Mesenchymal stem cell (in vitro differentiated cells and primary cell): ENCODE data around the gene RPS6KA1.

Experiments used
- DNase-seq: peaks from one replicate; pipeline ENCODE4 v3.0.0-alpha.2; 2013
- H2AFZ ChIP-seq: one replicate; pipeline ENCODE4 v1.6.1; 2013; ENCODE audit warnings: low read depth, mild to moderate bottlenecking, control low read depth, inconsistent platforms, low read length, moderate library complexity
- H2AK5ac ChIP-seq: 2 replicates; pipeline ENCODE4 v1.6.1; 2013; ENCODE audit warnings: low read length, moderate library complexity, mild to moderate bottlenecking, inconsistent platforms; ENCODE audit not compliant: severe bottlenecking
- H2BK120ac ChIP-seq: one replicate; pipeline ENCODE4 v1.6.1; 2013; ENCODE audit warnings: low read depth, mild to moderate bottlenecking, inconsistent platforms, low read length, moderate library complexity
- H2BK12ac ChIP-seq, 2 experiments: one replicate each; pipeline ENCODE4 v1.6.1; 2013; ENCODE audit warnings: inconsistent platforms in 2 of 2, low read length in 2 of 2, mild to moderate bottlenecking in 2 of 2, moderate library complexity in 2 of 2, control low read depth in 1 of 2
- H2BK15ac ChIP-seq: one replicate; pipeline ENCODE4 v1.6.1; 2013; ENCODE audit warnings: mild to moderate bottlenecking, low read depth, inconsistent platforms; ENCODE audit not compliant: poor library complexity, severe bottlenecking
- H2BK5ac ChIP-seq: 2 replicates; pipeline ENCODE4 v1.6.1; 2013; ENCODE audit warnings: low read depth, mild to moderate bottlenecking, low read length, control low read depth, inconsistent platforms; ENCODE audit not compliant: poor library complexity, severe bottlenecking
- H3K14ac ChIP-seq, 2 experiments: one replicate each; pipeline ENCODE4 v1.6.1; 2013; ENCODE audit warnings: inconsistent platforms in 2 of 2, low read length in 2 of 2, control low read depth in 1 of 2, mild to moderate bottlenecking in 1 of 2, moderate library complexity in 1 of 2
- H3K18ac ChIP-seq, 2 experiments: one replicate each; pipeline ENCODE4 v1.6.1; 2013; ENCODE audit warnings: inconsistent platforms in 2 of 2, low read length in 2 of 2, control low read depth in 1 of 2, low read depth in 1 of 2, mild to moderate bottlenecking in 1 of 2
- H3K23ac ChIP-seq, 2 experiments: one replicate each; pipeline ENCODE4 v1.6.1; 2013; ENCODE audit warnings: inconsistent platforms in 2 of 2, low read length in 2 of 2, mild to moderate bottlenecking in 2 of 2, moderate library complexity in 2 of 2, control low read depth in 1 of 2
- H3K27ac ChIP-seq: 2 replicates; pipeline ENCODE4 v1.5.1; 2013; ENCODE audit warnings: mild to moderate bottlenecking, moderate library complexity, low read length, control low read depth, inconsistent platforms; ENCODE audit not compliant: poor library complexity, severe bottlenecking
- H3K27me3 ChIP-seq, 2 experiments: 2 replicates each; pipeline versions ENCODE4 v1.6.1 to v1.7.0; 2013; ENCODE audit warnings: low read length in 2 of 2, mild to moderate bottlenecking in 2 of 2, moderate library complexity in 2 of 2, control low read depth in 1 of 2, inconsistent platforms in 1 of 2; ENCODE audit not compliant: control insufficient read depth in 1 of 2, insufficient read depth in 1 of 2
- H3K36me3 ChIP-seq, 2 experiments: 2 replicates each; pipeline versions ENCODE4 v1.6.1 to v1.7.0; 2013; ENCODE audit warnings: low read length in 2 of 2, control low read depth in 1 of 2, inconsistent platforms in 1 of 2, low read depth in 1 of 2, mild to moderate bottlenecking in 1 of 2; ENCODE audit not compliant: insufficient read depth in 2 of 2, control insufficient read depth in 1 of 2
- H3K4ac ChIP-seq, 2 experiments: one replicate each; pipeline ENCODE4 v1.6.1; 2013; ENCODE audit warnings: inconsistent platforms in 2 of 2, low read length in 2 of 2, mild to moderate bottlenecking in 2 of 2, moderate library complexity in 2 of 2, control low read depth in 1 of 2, low read depth in 1 of 2
- H3K4me1 ChIP-seq: 2 replicates; pipeline ENCODE4 v1.6.1; 2013; ENCODE audit warnings: low read depth, low read length, control low read depth; ENCODE audit not compliant: control insufficient read depth, insufficient read depth
- H3K4me2 ChIP-seq: 2 replicates; pipeline ENCODE4 v1.6.1; 2013; ENCODE audit warnings: low read length, mild to moderate bottlenecking, inconsistent platforms; ENCODE audit not compliant: poor library complexity, severe bottlenecking
- H3K4me3 ChIP-seq, 2 experiments: 2 replicates each; pipeline versions ENCODE4 v1.5.1 to v1.7.0; 2013; ENCODE audit warnings: low read length in 2 of 2, mild to moderate bottlenecking in 2 of 2, control low read depth in 1 of 2, low read depth in 1 of 2; ENCODE audit not compliant: insufficient read depth in 1 of 2
- H3K79me1 ChIP-seq: replicated peaks from 2 replicates; pipeline ENCODE4 v1.6.1; 2013; ENCODE audit warnings: mild to moderate bottlenecking, control low read depth, low read length, inconsistent platforms; ENCODE audit not compliant: poor library complexity, severe bottlenecking
- H3K9ac ChIP-seq: 2 replicates; pipeline ENCODE4 v1.7.0; 2013; ENCODE audit warnings: mild to moderate bottlenecking, low read length, moderate library complexity
- H3K9me3 ChIP-seq: 2 replicates; pipeline ENCODE4 v1.7.0; 2013; ENCODE audit warnings: mild to moderate bottlenecking, low read length; ENCODE audit not compliant: control insufficient read depth
- H4K8ac ChIP-seq: one replicate; pipeline ENCODE4 v1.6.1; 2013; ENCODE audit warnings: inconsistent platforms, mild to moderate bottlenecking, low read length, moderate library complexity
- H4K91ac ChIP-seq: one replicate; pipeline ENCODE4 v1.6.1; 2013; ENCODE audit warnings: mild to moderate bottlenecking, low read length, inconsistent platforms
- WGBS: methylation state at CpG from one replicate; pipeline ENCODE4 v1.1.7; 2013; ENCODE audit warnings: mixed read lengths; 5-methylcytosine and 5-hydroxymethylcytosine counted together

The RPS6KA1 gene

GRCh38 chr1:26603856-26604255, 74.3 kb downstream of the RPS6KA1 start:
- Histone ChIP-seq H2BK12ac (no peak overlapping the region), H2AFZ (no peak overlapping the region)
- 67% methylated on average over 2 of the region's 4 CpGs for WGBS

GRCh38 chr1:26607186-26607585, 77.6 kb downstream of the RPS6KA1 start:
- Histone ChIP-seq H2AFZ (no peak overlapping the region), H3K9ac (no peak overlapping the region), H2BK12ac (no peak overlapping the region), H3K14ac (no peak overlapping the region), H2BK15ac (no peak overlapping the region), H4K8ac (no peak overlapping the region), H3K4me2 (no peak overlapping the region), H3K27me3 (peaks cover 7 to 32% of the 10 kb centered on the region in 2 experiments), H3K36me3 (no peaks in the 10 kb centered on the region), H3K4me1 (no peaks in the 10 kb centered on the region), H2AK5ac (no peak overlapping the region), H2BK5ac (no peak overlapping the region), H3K4ac (no peak overlapping the region), H4K91ac (no peak overlapping the region), H3K23ac (no peak overlapping the region), H3K18ac (no peak overlapping the region), H2BK120ac (no peak overlapping the region), H3K4me3 (no peak overlapping the region), H3K27ac (no peak overlapping the region), H3K9me3 (no peaks in the 10 kb centered on the region), H3K79me1 (no peaks in the 10 kb centered on the region)
- no peak for DNase-seq
- 87% methylated on average over 3 of the region's 3 CpGs for WGBS

More at GRCh38 chr1:26603856-26604255, 74.3 kb downstream of the RPS6KA1 start:
- no peaks in the 10 kb centered on the region for H3K4me1 ChIP-seq
- H3K14ac ChIP-seq: no peak overlapping the region
- no peaks in the 10 kb centered on the region for H3K36me3 ChIP-seq
- no peak overlapping the region for H3K4ac ChIP-seq
- H2BK5ac ChIP-seq: no peak overlapping the region
- H2BK120ac ChIP-seq: no peak overlapping the region
- H2BK15ac ChIP-seq: no peak overlapping the region
- H3K18ac ChIP-seq: no peak overlapping the region
- H2AK5ac ChIP-seq: no peak overlapping the region
- no peak overlapping the region for H4K91ac ChIP-seq
- no peaks in the 10 kb centered on the region for H3K79me1 ChIP-seq
- no peak overlapping the region for H3K9ac ChIP-seq
- no peak overlapping the region for H3K27ac ChIP-seq
- H4K8ac ChIP-seq: no peak overlapping the region
- H3K4me3 ChIP-seq: no peak overlapping the region
- H3K4me2 ChIP-seq: no peak overlapping the region
- no peaks in the 10 kb centered on the region for H3K9me3 ChIP-seq
- no peak overlapping the region for H3K23ac ChIP-seq
- no peak for DNase-seq
- H3K27me3 ChIP-seq: peaks cover 7 to 21% of the 10 kb centered on the region in 2 experiments

GRCh38 chr1:26608895-26609294, 79.3 kb downstream of the RPS6KA1 start:
- H3K4me1 ChIP-seq: no peaks in the 10 kb centered on the region
- no peak overlapping the region for H2BK5ac ChIP-seq
- H4K8ac ChIP-seq: no peak overlapping the region
- no peak overlapping the region for H3K4ac ChIP-seq
- H3K9ac ChIP-seq: no peak overlapping the region
- H2BK120ac ChIP-seq: no peak overlapping the region
- H3K27me3 ChIP-seq: peaks cover 7 to 22% of the 10 kb centered on the region in 2 experiments
- H3K4me3 ChIP-seq: no peak overlapping the region
- no peak overlapping the region for H2BK12ac ChIP-seq
- no peaks in the 10 kb centered on the region for H3K9me3 ChIP-seq
- WGBS: 46% methylated on average over 4 of the region's 4 CpGs
- no peak overlapping the region for H2AFZ ChIP-seq
- H3K27ac ChIP-seq: no peak overlapping the region
- no peak overlapping the region for H2AK5ac ChIP-seq
- no peak overlapping the region for H2BK15ac ChIP-seq
- H4K91ac ChIP-seq: no peak overlapping the region
- no peaks in the 10 kb centered on the region for H3K79me1 ChIP-seq
- H3K4me2 ChIP-seq: no peak overlapping the region
- no peak overlapping the region for H3K18ac ChIP-seq
- DNase-seq: no peak
- H3K36me3 ChIP-seq: no peaks in the 10 kb centered on the region
- H3K14ac ChIP-seq: no peak overlapping the region
- no peak overlapping the region for H3K23ac ChIP-seq

GRCh38 chr1:26610781-26611180, 81.2 kb downstream of the RPS6KA1 start:
- Histone ChIP-seq H3K9me3 (no peaks in the 10 kb centered on the region), H2BK120ac (no peak overlapping the region), H3K18ac (no peak overlapping the region), H3K79me1 (no peaks in the 10 kb centered on the region), H2BK15ac (no peak overlapping the region), H3K4me1 (no peaks in the 10 kb centered on the region), H3K4me2 (no peak overlapping the region), H2AK5ac (no peak overlapping the region), H3K9ac (no peak overlapping the region), H3K4ac (no peak overlapping the region), H3K36me3 (no peaks in the 10 kb centered on the region), H4K91ac (no peak overlapping the region), H3K4me3 (no peak overlapping the region), H2BK5ac (no peak overlapping the region), H3K27me3 (peaks cover 0 to 11% of the 10 kb centered on the region in 2 experiments), H4K8ac (no peak overlapping the region), H2BK12ac (no peak overlapping the region), H3K27ac (no peak overlapping the region), H3K23ac (no peak overlapping the region), H3K14ac (no peak overlapping the region), H2AFZ (no peak overlapping the region)
- DNase-seq: no peak
- WGBS: no CpG with 5 or more reads among the region's 2 CpGs
